Fibroblast of lung (primary cell): ENCODE measurements around the gene RARG. TPM values are rescaled to one million over a fixed set of nuclear protein-coding genes. Genes with fewer than 3 reads are reported as not detected.

Experiments
- DNase-seq, 2 donors: peaks; one replicate each; pipeline versions ENCODE4 v3.0.0 to v3.0.0-alpha.2; 2010; ENCODE audit warnings: low read depth in 2 of 2
- H2AFZ ChIP-seq: 2 replicates; pipeline ENCODE4 v1.5.1; 2012; ENCODE audit warnings: low read length, control low read depth, inconsistent platforms
- H3K27ac ChIP-seq: 2 replicates; pipeline ENCODE4 v1.5.1; 2011; ENCODE audit warnings: low read length, control low read depth; ENCODE audit not compliant: insufficient read depth
- H3K27me3 ChIP-seq: 2 replicates; pipeline ENCODE4 v1.5.1; 2011; ENCODE audit warnings: mild to moderate bottlenecking, low read length; ENCODE audit not compliant: control insufficient read depth, insufficient read depth
- H3K36me3 ChIP-seq: 2 replicates; pipeline ENCODE4 v1.5.1; 2011; ENCODE audit warnings: low read length; ENCODE audit not compliant: control insufficient read depth, insufficient read depth
- H3K4me1 ChIP-seq: 2 replicates; pipeline ENCODE4 v1.5.1; 2011; ENCODE audit warnings: low read length; ENCODE audit not compliant: control insufficient read depth, insufficient read depth; ENCODE audit errors: extremely low read depth
- H3K4me2 ChIP-seq: 2 replicates; pipeline ENCODE4 v1.5.1; 2011; ENCODE audit warnings: low read length, control low read depth; ENCODE audit not compliant: insufficient read depth; ENCODE audit errors: extremely low read depth
- H3K4me3 ChIP-seq, 4 experiments: fragments of 200-600 bp in 1 of 4; sonication (generic) in 1 of 4; replicated peaks in 1 of 4; 2 replicates each; pipeline ENCODE4 v1.5.1; 2011 to 2016; ENCODE audit warnings: low read length in 4 of 4, low read depth in 3 of 4, mild to moderate bottlenecking in 3 of 4, control low read depth in 2 of 4, inconsistent platforms in 1 of 4, mixed read lengths in 1 of 4; ENCODE audit not compliant: insufficient read depth in 1 of 4; ENCODE audit errors: control extremely low read depth in 1 of 4
- H3K79me2 ChIP-seq: 2 replicates; pipeline ENCODE4 v1.5.1; 2012; ENCODE audit warnings: mild to moderate bottlenecking, low read length, inconsistent platforms; ENCODE audit not compliant: control insufficient read depth, insufficient read depth
- H3K9ac ChIP-seq: 2 replicates; pipeline ENCODE4 v1.5.1; 2011; ENCODE audit warnings: mild to moderate bottlenecking, low read length, control low read depth; ENCODE audit not compliant: insufficient read depth
- H3K9me3 ChIP-seq: 2 replicates; pipeline ENCODE4 v1.5.1; 2012; ENCODE audit warnings: low read depth, low read length; ENCODE audit not compliant: control insufficient read depth, insufficient read depth
- H4K20me1 ChIP-seq: 2 replicates; pipeline ENCODE4 v1.5.1; 2011; ENCODE audit warnings: low read length; ENCODE audit not compliant: control insufficient read depth, insufficient read depth; ENCODE audit errors: extremely low read depth
- CTCF ChIP-seq, 2 donors: IDR thresholded peaks in 1 of 2; conservative IDR thresholded peaks in 1 of 2; 1 replicate in 1 of 2; 2 replicates in 1 of 2; pipeline ENCODE4 v1.5.1; 2011 to 2012; ENCODE audit warnings: low read length in 2 of 2, control low read depth in 1 of 2, inconsistent platforms in 1 of 2, low read depth in 1 of 2, mild to moderate bottlenecking in 1 of 2
- EZH2 ChIP-seq: IDR thresholded peaks from 2 replicates; pipeline ENCODE4 v1.5.1; 2012; ENCODE audit warnings: low read length, control low read depth, mild to moderate bottlenecking; ENCODE audit errors: missing control alignments
- polyA plus RNA-seq, 2 donors: library from polyadenylated mRNA; depleted of rRNA in 1 of 2; stranded (reverse) in 1 of 2; unstranded in 1 of 2; fragments of >200 nt; gene quantifications; 2 replicates each; pipeline ENCODE4 v1.2.1, GENCODE V29; 2011 to 2012; ENCODE audit warnings: missing spikeins in 1 of 2
- total RNA-seq: library from RNA; depleted of rRNA; stranded (reverse); fragments of >200 nt; gene quantifications from 2 replicates; pipeline ENCODE4 v1.2.1, GENCODE V29; 2014

The RARG gene
- total and polyA plus RNA-seq, 2 donors (not counting 1 experiment from before 2014, with no cell fraction given): 30.4 to 51.4 TPM

- peak; percentile 17 to 35 for DNase-seq
- Histone ChIP-seq H3K79me2 (no peaks in the 10 kb centered on the region), H3K4me3 (no peak overlapping the region), H4K20me1 (no peaks in the 10 kb centered on the region), H3K27me3 (no peaks in the 10 kb centered on the region), H2AFZ (peak overlapping the region; percentile 9), H3K9ac (no peak overlapping the region), H3K4me1 (peaks cover 21% of the 10 kb centered on the region), H3K27ac (no peak overlapping the region), H3K36me3 (peaks cover 3% of the 10 kb centered on the region), H3K9me3 (no peaks in the 10 kb centered on the region), H3K4me2 (no peak overlapping the region)
- TF ChIP-seq EZH2 (no peak), CTCF (conservative IDR thresholded peaks at IDR 0.05 in 1 of 2, IDR thresholded peaks at IDR 0.05 in 1 of 2; ENCODE audit: low read depth in 1 of 2, low read length in 2 of 2) (peak; percentile 3 to 23)
Measured at GRCh38 chr12:53174881-53175491, 57.0 kb downstream of the RARG start.

- Histone ChIP-seq H3K27me3 (no peaks in the 10 kb centered on the region), H3K9ac (no peak overlapping the region), H3K36me3 (peaks cover 4% of the 10 kb centered on the region), H3K9me3 (no peaks in the 10 kb centered on the region), H3K4me2 (no peak overlapping the region), H4K20me1 (no peaks in the 10 kb centered on the region), H3K27ac (no peak overlapping the region), H3K4me1 (peaks cover 16% of the 10 kb centered on the region), H3K79me2 (no peaks in the 10 kb centered on the region), H3K4me3 (no peak overlapping the region), H2AFZ (peak overlapping the region; percentile 17)
- TF ChIP-seq EZH2: no peak
- TF ChIP-seq CTCF (conservative IDR thresholded peaks at IDR 0.05 in 1 of 2, IDR thresholded peaks at IDR 0.05 in 1 of 2; ENCODE audit: low read depth in 1 of 2, low read length in 2 of 2): no peak
- peak in 1 of 2 donors; percentile 50 for DNase-seq
Measured at GRCh38 chr12:53173085-53173715, 58.8 kb downstream of the RARG start.

GRCh38 chr12:53172352-53172751, 59.7 kb downstream of the RARG start:
- no peak overlapping the region for H3K27ac ChIP-seq

More at GRCh38 chr12:53172352-53172751, 59.7 kb downstream of the RARG start:
- no peak overlapping the region for H3K4me2 ChIP-seq
- peak; percentile 46 to 75 for DNase-seq
- H3K9ac ChIP-seq: no peak overlapping the region
- H3K36me3 ChIP-seq: peaks cover 4% of the 10 kb centered on the region
- H2AFZ ChIP-seq: no peak overlapping the region
- no peak overlapping the region for H3K4me3 ChIP-seq
- H3K4me1 ChIP-seq: peaks cover 16% of the 10 kb centered on the region
- TF ChIP-seq EZH2 (no peak), CTCF (conservative IDR thresholded peaks at IDR 0.05 in 1 of 2, IDR thresholded peaks at IDR 0.05 in 1 of 2; ENCODE audit: low read depth in 1 of 2, low read length in 2 of 2) (no peak)
- no peaks in the 10 kb centered on the region for H3K79me2 ChIP-seq
- no peaks in the 10 kb centered on the region for H3K9me3 ChIP-seq
- no peaks in the 10 kb centered on the region for H3K27me3 ChIP-seq
- no peaks in the 10 kb centered on the region for H4K20me1 ChIP-seq
